Kidney epithelial cell (primary cell): ENCODE results near the gene RPH3AL. TPM values are rescaled to one million over a fixed set of nuclear protein-coding genes. Genes with fewer than 3 reads are reported as not detected.
"Not testable (repeated sequence)": the region's sequence is repeated elsewhere in the genome, so short reads cannot be mapped to it uniquely, and the experiment has no call there.

Experiments
- DNase-seq: peaks from one replicate; pipeline ENCODE4 v3.0.0-alpha.2; 2010; ENCODE audit warnings: low read depth
- H3K27me3 ChIP-seq: 2 replicates; pipeline ENCODE4 v1.6.0; 2011; ENCODE audit warnings: low read length; ENCODE audit not compliant: control insufficient read depth, insufficient read depth
- H3K36me3 ChIP-seq: 2 replicates; pipeline ENCODE4 v1.5.1; 2011; ENCODE audit warnings: low read length; ENCODE audit not compliant: control insufficient read depth, insufficient read depth
- H3K4me3 ChIP-seq: 2 replicates; pipeline ENCODE4 v1.5.1; 2011; ENCODE audit warnings: low read depth, mild to moderate bottlenecking, control low read depth, low read length
- total RNA-seq: library from RNA; depleted of rRNA; stranded (reverse); fragments of >200 nt; gene quantifications from 2 replicates; pipeline ENCODE4 v1.2.3, GENCODE V29; 2015
- TF ChIP-seq, protein P1 (sequence below): IDR thresholded peaks from 2 replicates; pipeline ENCODE4 v1.5.1; 2011; ENCODE audit warnings: mild to moderate bottlenecking, moderate library complexity, low read length, control low read depth, inconsistent platforms; ENCODE audit not compliant: insufficient read depth, poor library complexity, severe bottlenecking

RPH3AL gene
- total RNA-seq, 1 donor from 2014 or later, result 15.1 TPM

DNA sequence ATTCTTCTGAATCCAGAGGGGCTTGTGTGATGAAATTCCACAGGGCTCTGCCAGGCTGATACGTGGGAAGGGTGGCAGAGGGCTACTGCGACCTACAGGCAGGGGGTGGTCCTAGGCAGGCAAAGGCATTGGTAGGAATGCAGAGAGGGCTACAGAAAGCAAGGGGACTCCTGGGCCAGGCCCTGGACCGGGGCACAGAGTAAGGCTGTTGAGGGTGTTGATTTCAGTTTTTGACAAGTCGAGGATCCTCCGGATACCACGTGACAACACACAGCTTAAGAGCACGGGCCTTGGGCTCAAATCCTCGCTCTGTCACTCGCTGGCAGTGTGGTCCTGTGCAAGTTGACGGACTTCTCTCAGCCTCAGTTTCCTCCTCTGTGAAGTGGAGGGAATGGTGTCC is 152.0 kb downstream of the RPH3AL start:
- no peak for DNase-seq
- no peak overlapping the region for H3K4me3 ChIP-seq
- H3K36me3 ChIP-seq, result no peaks in the 10 kb centered on the region
- H3K27me3 ChIP-seq, result no peaks in the 10 kb centered on the region
- TF ChIP-seq, protein P1, sequence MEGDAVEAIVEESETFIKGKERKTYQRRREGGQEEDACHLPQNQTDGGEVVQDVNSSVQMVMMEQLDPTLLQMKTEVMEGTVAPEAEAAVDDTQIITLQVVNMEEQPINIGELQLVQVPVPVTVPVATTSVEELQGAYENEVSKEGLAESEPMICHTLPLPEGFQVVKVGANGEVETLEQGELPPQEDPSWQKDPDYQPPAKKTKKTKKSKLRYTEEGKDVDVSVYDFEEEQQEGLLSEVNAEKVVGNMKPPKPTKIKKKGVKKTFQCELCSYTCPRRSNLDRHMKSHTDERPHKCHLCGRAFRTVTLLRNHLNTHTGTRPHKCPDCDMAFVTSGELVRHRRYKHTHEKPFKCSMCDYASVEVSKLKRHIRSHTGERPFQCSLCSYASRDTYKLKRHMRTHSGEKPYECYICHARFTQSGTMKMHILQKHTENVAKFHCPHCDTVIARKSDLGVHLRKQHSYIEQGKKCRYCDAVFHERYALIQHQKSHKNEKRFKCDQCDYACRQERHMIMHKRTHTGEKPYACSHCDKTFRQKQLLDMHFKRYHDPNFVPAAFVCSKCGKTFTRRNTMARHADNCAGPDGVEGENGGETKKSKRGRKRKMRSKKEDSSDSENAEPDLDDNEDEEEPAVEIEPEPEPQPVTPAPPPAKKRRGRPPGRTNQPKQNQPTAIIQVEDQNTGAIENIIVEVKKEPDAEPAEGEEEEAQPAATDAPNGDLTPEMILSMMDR, result no peak

DNA sequence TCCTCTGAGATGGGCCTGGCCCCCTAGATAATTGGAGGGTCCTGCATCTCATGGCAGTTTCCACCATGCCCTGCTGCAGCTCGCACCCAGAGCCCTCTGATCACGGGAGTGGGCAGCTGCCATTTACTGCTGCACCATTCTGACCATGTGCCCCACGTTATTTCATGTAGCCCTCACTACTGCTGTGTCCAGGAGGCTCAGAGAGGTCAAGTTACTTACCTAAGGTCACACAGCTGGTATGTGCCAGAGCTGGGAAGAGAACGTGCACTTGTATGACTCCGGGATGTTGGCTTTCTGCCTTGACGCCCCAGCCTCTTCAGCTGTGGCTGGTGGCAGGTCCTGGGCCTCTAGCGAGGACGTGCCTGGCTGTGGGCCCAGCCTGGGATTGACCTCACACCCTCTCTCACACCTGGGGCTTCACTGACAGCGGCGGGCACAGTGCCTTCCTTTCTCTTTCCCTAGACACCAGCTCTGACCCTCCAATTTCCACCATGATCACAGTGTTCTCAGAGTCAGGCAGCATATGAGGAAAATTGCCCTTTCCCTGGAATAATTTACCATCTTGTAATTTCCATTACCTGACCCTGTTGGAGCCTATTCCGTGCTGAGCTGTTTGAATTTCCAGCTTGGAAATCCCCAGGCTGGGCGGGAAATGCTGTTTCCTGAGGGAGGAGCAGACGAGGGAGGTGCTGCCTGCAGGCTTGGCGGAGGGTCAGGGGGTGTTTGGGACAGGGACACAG is 152.6 kb downstream of the RPH3AL start:
- Histone ChIP-seq H3K27me3 (no peaks in the 10 kb centered on the region), H3K4me3 (no peak overlapping the region), H3K36me3 (no peaks in the 10 kb centered on the region)
- DNase-seq, result no peak
- TF ChIP-seq, protein P1, result no peak

DNA sequence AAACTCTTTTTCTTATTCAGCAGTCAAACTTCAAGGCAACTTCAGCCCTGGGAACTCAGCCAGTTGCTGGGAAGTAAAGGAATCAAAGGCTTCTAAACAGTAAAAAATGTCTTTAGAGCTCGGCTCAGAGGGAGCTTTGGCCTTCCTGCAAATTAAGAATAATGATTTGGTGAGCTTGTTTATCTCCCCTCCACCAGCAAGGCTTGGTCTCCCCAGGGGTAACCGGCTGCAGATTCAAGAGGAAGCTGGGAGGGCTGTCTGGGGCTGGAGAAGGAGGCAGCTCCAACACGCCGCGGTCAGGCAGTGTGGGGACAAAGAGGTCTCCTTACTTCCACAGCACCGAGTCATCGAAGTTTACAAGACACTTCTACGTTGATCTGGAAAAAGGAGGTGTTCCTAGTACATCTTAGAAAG is 153.4 kb downstream of the RPH3AL start:
- H3K36me3 ChIP-seq, result no peaks in the 10 kb centered on the region
- DNase-seq, result no peak
- TF ChIP-seq, protein P1, result no peak
- no peak overlapping the region for H3K4me3 ChIP-seq
- H3K27me3 ChIP-seq, result no peaks in the 10 kb centered on the region

DNA sequence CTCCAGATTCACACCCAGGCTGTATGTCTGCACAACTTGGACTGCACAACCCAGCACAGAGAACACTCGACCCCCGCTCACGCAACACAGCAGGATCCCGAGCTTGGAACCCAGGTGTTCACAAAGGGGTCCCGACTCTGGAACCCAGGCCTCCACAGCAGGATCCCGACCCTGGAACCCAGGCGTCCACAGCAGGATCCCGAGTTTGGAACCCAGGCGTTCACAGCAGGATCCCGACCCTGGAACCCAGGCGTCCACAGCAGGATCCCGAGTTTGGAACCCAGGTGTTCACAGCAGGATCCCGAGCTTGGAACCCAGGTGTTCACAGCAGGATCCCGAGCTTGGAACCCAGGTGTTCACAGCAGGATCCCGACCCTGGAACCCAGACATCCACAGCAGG is 154.4 kb downstream of the RPH3AL start:
- not testable (repeated sequence) for H3K4me3 ChIP-seq, H3K36me3 ChIP-seq, DNase-seq, H3K27me3 ChIP-seq

DNA sequence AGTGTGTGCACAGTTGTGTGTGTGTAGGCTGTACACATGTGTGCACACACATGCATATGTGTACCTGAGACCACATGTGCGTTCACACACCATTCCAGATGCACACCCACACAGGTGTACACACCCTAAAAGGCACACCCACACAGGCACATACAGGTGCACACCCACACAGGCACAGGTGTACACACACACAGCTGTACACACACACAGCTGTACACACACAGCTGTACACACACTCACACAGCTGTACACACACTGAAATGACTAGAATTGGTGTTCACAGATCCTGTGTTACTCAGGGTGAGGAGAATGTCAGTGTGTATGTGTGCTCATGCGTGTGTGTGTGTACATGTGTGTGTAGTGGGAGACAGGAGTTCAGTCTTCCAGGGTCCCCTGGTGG is 155.3 kb downstream of the RPH3AL start:
- no peaks in the 10 kb centered on the region for H3K27me3 ChIP-seq
- no peaks in the 10 kb centered on the region for H3K36me3 ChIP-seq
- TF ChIP-seq, protein P1, result no peak
- no peak overlapping the region for H3K4me3 ChIP-seq
- no peak for DNase-seq

DNA sequence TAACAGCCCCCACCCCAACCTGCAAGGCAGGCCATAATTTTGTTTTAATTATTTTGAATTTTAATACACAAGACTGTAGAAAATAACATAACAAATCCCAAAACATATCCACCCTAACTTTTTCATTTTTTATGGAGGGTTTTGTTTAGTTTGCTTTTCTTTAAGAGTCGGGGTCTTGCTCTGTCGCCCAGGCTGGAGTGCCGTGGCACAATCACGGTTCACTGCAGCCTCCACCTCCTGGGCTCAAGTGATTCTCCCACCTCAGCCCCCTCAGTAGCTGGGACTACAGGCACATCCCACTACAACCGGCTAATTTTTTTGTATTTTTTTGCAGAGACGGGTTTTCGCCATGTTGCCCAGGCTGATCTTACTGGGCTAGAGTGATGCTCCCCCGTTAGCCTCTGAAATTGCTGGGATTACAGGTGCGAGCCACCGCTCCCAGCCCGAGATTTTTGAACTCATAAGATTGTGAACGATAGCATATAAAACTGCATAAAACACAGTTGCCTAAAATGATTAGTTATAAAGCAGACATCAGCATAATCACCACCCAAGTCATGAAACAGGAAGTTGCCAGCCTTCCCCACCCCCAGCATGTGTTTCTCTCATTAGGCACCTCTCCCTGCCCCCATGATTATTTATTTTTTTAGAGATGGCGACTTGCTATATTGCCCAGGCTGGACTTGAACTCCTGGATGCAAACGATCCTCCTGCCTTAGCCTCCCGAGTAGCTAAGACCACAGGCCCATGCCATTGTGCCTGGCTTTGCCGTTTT is 157.6 kb downstream of the RPH3AL start:
- no peak overlapping the region for H3K4me3 ChIP-seq
- H3K27me3 ChIP-seq, result no peaks in the 10 kb centered on the region
- DNase-seq, result no peak
- TF ChIP-seq, protein P1, result no peak
- no peaks in the 10 kb centered on the region for H3K36me3 ChIP-seq
